ENCODE results near the gene RAB6A.

DNA sequence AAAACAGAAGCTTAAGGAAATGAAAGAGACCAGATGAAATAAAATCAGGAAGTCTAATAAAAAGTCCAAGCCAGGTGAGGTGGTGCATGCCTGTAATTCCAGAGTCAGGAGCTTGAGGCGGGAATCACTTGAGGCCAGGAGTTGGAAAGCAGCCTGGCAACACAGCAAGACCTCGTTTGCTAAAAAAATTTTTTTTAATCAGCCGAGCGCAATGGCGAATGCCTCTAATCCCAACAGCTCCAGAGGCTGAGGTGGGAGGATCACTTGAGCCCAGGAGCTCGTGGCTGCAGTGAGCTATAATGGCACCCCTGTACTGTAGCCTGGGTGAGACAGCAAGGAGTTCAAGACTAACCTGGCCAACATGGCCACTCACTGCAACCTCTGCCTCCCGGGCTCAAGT lies 8.0 kb downstream of the RAB6A start:
- TF ChIP-seq, protein P1, sequence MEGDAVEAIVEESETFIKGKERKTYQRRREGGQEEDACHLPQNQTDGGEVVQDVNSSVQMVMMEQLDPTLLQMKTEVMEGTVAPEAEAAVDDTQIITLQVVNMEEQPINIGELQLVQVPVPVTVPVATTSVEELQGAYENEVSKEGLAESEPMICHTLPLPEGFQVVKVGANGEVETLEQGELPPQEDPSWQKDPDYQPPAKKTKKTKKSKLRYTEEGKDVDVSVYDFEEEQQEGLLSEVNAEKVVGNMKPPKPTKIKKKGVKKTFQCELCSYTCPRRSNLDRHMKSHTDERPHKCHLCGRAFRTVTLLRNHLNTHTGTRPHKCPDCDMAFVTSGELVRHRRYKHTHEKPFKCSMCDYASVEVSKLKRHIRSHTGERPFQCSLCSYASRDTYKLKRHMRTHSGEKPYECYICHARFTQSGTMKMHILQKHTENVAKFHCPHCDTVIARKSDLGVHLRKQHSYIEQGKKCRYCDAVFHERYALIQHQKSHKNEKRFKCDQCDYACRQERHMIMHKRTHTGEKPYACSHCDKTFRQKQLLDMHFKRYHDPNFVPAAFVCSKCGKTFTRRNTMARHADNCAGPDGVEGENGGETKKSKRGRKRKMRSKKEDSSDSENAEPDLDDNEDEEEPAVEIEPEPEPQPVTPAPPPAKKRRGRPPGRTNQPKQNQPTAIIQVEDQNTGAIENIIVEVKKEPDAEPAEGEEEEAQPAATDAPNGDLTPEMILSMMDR (IDR thresholded peaks at IDR 0.05 in 2 of 3, conservative IDR thresholded peaks at IDR 0.05 in 1 of 3; ENCODE audit: borderline replicate concordance in 1 of 3, insufficient read depth in 1 of 3, low read depth in 2 of 3, low read length in 2 of 3), result no peak
- TF ChIP-seq POLR2A (IDR thresholded peaks at IDR 0.05; ENCODE audit: borderline replicate concordance, extremely low read depth, insufficient read depth, insufficient read length) (no peak), EZH2 (IDR thresholded peaks at IDR 0.05) (no peak), POLR2AphosphoS5 (IDR thresholded peaks at IDR 0.05; ENCODE audit: low read depth, low read length) (no peak), YY1 (IDR thresholded peaks at IDR 0.05; ENCODE audit: extremely low read depth, insufficient replicate concordance, low read depth, low read length) (no peak), EZH2phosphoT487 (IDR thresholded peaks at IDR 0.05; ENCODE audit: borderline replicate concordance) (no peak), EGR1 (IDR thresholded peaks at IDR 0.05; ENCODE audit: low read depth) (no peak), ELF1 (IDR thresholded peaks at IDR 0.05; ENCODE audit: borderline replicate concordance, low read depth) (no peak)
- TF ChIP-seq, protein P2, sequence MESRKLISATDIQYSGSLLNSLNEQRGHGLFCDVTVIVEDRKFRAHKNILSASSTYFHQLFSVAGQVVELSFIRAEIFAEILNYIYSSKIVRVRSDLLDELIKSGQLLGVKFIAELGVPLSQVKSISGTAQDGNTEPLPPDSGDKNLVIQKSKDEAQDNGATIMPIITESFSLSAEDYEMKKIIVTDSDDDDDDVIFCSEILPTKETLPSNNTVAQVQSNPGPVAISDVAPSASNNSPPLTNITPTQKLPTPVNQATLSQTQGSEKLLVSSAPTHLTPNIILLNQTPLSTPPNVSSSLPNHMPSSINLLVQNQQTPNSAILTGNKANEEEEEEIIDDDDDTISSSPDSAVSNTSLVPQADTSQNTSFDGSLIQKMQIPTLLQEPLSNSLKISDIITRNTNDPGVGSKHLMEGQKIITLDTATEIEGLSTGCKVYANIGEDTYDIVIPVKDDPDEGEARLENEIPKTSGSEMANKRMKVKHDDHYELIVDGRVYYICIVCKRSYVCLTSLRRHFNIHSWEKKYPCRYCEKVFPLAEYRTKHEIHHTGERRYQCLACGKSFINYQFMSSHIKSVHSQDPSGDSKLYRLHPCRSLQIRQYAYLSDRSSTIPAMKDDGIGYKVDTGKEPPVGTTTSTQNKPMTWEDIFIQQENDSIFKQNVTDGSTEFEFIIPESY (IDR thresholded peaks at IDR 0.05; ENCODE audit: extremely low read depth, insufficient replicate concordance, low read length), result no peak
- TF ChIP-seq, protein P3, sequence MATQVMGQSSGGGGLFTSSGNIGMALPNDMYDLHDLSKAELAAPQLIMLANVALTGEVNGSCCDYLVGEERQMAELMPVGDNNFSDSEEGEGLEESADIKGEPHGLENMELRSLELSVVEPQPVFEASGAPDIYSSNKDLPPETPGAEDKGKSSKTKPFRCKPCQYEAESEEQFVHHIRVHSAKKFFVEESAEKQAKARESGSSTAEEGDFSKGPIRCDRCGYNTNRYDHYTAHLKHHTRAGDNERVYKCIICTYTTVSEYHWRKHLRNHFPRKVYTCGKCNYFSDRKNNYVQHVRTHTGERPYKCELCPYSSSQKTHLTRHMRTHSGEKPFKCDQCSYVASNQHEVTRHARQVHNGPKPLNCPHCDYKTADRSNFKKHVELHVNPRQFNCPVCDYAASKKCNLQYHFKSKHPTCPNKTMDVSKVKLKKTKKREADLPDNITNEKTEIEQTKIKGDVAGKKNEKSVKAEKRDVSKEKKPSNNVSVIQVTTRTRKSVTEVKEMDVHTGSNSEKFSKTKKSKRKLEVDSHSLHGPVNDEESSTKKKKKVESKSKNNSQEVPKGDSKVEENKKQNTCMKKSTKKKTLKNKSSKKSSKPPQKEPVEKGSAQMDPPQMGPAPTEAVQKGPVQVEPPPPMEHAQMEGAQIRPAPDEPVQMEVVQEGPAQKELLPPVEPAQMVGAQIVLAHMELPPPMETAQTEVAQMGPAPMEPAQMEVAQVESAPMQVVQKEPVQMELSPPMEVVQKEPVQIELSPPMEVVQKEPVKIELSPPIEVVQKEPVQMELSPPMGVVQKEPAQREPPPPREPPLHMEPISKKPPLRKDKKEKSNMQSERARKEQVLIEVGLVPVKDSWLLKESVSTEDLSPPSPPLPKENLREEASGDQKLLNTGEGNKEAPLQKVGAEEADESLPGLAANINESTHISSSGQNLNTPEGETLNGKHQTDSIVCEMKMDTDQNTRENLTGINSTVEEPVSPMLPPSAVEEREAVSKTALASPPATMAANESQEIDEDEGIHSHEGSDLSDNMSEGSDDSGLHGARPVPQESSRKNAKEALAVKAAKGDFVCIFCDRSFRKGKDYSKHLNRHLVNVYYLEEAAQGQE (IDR thresholded peaks at IDR 0.05; ENCODE audit: low read depth), result no peak
- TF ChIP-seq, protein P4, sequence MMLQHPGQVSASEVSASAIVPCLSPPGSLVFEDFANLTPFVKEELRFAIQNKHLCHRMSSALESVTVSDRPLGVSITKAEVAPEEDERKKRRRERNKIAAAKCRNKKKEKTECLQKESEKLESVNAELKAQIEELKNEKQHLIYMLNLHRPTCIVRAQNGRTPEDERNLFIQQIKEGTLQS (IDR thresholded peaks at IDR 0.05), result no peak
